HL-60/S4 treated with retinoic acid at 250 ng/mL for 4 days and 3 days (cell line): ENCODE measurements around the gene SMARCB1.

Source experiments
- in situ Hi-C: fragments of 300-500 bp; cut with MboI; formaldehyde crosslinking; loops from 2 replicates; pipeline ENCODE4 v1.7.0; 2022; ENCODE audit warnings: low sequenced_read_pairs

The SMARCB1 gene

DNA sequence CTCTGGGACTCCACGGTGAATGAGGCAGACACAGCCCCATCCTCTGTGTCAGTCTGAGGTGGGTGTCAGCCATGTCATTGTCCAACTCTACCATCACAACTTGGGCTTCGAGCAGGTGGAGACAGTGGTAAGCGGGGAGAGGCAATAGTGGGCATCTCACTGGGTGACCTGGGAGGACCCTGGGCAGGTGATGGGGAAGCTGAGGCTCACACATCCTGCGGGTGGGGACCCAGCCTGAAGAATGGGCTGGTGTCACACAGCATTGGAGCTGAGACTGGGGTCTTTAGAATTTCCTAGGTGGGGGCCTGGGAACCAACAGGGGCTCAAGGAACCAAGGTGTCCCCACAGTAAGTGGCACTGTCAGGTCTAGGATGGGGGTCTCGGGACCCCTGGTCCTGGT, 7.0 kb upstream of the SMARCB1 start:
- in situ Hi-C loops = no loop called here

DNA sequence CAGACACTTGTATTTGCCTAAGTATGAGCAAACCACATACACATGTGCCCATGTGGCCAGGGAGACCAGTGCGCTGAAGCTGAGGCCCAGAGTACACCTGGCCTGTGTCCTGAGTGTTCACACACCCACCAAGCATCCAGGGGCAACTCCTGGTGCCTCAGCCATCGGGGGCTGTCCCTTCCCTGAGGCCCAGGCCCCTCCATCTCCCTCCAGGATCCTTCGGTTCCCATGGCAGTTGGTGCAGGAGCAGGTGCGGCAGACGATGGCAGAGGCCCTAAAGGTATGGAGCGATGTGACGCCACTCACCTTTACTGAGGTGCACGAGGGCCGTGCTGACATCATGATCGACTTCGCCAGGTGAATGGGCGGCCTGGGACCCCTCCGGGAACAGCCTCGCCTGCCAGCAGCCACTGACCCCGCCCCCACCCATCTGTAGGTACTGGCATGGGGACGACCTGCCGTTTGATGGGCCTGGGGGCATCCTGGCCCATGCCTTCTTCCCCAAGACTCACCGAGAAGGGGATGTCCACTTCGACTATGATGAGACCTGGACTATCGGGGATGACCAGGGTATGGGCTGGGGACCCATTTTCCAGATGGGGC, 6.5 kb upstream of the SMARCB1 start:
- in situ Hi-C loops = no loop called here

DNA sequence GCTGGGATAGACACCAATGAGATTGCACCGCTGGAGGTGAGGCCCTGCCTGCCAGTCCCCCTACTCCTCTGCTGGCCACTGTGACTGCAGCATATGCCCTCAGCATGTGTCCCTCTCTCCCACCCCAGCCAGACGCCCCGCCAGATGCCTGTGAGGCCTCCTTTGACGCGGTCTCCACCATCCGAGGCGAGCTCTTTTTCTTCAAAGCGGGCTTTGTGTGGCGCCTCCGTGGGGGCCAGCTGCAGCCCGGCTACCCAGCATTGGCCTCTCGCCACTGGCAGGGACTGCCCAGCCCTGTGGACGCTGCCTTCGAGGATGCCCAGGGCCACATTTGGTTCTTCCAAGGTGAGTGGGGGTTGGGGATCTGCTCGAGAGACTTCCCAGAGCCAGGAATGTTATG, 5.7 kb upstream of the SMARCB1 start:
- in situ Hi-C loops = no loop called here

DNA sequence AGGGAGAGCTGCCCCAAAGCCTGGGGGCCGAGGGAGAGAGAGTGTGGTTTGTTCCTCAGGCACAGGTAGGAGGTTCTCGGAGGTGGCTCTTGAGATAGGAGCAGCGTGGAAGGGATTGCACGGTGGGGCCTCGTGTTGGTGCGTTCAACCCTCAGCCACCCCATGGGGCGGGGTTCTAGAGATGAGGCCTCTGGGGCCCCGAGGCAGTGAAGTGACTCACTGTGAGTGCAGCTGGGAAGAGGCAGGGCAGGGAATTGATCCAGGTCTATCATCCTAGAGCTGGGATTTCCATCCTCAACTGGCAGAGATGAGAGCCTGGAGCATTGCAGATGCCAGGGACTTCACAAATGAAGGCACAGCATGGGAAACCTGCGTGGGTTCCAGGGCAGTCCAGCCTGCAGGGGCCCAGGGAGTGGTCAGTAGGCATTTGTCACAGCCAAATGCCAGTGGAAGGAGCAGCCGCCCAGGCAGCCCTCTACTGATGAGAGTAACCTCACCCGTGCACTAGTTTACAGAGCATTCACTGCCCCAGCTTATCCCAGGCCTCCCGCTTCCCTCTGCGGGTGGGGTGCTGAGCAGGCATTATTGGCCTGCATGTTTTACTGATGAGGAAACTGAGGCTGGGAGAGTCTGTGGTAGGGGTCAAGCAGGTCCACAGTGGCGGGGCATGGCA, 5.1 kb upstream of the SMARCB1 start:
- in situ Hi-C loops = no loop called here

DNA sequence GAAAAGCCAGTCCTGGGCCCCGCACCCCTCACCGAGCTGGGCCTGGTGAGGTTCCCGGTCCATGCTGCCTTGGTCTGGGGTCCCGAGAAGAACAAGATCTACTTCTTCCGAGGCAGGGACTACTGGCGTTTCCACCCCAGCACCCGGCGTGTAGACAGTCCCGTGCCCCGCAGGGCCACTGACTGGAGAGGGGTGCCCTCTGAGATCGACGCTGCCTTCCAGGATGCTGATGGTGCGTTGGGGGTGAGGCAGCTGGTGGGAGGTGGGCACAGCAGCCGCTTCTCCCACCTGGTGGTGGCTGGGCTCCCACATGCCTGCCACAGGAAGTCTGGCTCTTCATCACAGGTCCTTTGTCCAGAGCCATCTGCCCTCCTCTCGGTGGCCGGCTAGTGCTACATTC, 4.5 kb upstream of the SMARCB1 start:
- in situ Hi-C loops = no loop called here

DNA sequence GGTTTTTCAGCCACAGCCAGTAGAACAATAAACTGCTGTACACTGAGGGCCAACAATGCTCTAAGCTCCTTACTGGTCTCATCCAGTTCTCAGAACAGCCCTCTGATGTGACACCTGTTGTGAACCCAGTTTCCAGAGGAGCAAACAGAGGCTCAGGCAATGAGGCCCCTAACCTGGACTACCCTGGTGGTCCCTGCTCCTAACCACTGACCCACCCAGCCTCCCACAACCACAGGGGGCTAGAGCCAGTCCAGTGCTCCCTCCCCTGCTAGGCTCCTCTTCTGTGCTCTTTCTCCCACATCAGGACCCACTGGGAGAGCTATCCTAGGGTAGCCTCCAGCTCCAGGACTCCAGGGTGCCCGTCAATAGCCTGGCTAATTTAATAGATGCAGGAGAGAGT, 4.1 kb upstream of the SMARCB1 start:
- in situ Hi-C loops = no loop called here

DNA sequence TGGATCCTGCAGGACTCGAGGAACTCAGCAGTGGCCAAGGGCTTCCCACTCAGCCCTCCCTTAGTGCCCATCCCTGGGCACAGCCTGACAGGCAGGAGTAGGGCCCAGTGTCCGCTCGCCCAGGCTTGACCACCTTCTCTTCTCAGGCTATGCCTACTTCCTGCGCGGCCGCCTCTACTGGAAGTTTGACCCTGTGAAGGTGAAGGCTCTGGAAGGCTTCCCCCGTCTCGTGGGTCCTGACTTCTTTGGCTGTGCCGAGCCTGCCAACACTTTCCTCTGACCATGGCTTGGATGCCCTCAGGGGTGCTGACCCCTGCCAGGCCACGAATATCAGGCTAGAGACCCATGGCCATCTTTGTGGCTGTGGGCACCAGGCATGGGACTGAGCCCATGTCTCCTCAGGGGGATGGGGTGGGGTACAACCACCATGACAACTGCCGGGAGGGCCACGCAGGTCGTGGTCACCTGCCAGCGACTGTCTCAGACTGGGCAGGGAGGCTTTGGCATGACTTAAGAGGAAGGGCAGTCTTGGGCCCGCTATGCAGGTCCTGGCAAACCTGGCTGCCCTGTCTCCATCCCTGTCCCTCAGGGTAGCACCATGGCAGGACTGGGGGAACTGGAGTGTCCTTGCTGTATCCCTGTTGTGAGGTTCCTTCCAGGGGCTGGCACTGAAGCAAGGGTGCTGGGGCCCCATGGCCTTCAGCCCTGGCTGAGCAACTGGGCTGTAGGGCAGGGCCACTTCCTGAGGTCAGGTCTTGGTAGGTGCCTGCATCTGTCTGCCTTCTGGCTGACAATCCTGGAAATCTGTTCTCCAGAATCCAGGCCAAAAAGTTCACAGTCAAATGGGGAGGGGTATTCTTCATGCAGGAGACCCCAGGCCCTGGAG, 3.3 kb upstream of the SMARCB1 start:
- in situ Hi-C loops = no loop called here

DNA sequence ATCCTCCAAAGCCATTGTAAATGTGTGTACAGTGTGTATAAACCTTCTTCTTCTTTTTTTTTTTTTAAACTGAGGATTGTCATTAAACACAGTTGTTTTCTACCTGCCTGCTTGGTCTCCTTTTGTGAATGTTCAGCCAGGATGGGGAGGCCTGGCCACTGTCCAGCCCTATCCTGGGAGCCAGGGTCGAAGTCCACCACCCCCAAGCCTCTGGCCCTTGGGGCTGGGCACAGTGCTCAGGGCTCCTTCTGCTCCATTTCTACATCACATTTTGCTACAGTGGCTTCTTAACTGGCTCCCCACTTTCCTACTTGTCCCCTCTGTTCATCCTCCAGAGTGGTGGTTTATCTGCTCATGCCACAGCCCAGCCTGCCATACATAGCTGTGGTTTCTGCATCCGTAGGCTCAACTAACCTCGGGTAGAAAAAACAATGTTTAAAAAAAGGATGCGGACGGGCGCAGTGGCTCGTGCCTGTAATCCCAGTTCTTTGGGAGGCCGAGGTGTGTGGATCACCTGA, 2.5 kb upstream of the SMARCB1 start:
- in situ Hi-C loops = no loop called here

DNA sequence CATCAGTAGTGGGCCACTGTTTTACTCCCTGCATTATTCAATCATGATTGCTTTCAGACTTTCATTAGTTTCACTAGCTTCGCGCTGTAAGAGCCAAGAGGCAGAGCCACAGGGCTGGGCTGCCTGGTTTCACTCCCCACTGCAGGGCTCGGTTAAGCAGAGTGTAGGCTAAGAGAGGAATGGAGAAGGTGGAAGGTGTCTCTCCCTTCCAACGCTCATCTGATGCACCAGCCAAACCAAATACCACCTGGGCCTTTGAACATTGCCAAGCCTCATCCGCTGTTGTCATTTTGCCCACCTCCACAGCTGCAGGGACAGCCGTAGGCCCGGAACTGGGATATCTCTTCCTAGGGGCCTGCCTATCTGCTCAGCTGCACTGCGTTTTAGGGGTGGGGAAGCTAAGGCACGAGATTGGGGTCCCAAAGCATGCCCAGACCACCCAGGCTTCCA, 480 bp upstream of the SMARCB1 start:
- in situ Hi-C loops = no loop called here

DNA sequence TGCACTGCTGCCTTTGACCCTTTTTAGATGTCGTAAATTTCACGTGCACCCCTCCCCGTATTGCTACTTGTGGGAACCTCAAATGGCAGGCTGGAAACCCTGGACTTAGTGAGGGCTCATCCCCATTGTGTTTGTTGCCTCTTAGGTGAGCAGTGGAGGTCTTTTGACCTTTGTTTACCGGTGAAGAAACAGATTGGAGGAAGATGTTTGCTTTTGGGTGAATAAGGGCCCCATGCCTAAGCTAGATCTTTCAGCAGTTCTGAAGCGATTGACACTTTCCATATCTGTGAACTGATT, 782 bp downstream of the SMARCB1 start:
- in situ Hi-C loops = no loop called here

DNA sequence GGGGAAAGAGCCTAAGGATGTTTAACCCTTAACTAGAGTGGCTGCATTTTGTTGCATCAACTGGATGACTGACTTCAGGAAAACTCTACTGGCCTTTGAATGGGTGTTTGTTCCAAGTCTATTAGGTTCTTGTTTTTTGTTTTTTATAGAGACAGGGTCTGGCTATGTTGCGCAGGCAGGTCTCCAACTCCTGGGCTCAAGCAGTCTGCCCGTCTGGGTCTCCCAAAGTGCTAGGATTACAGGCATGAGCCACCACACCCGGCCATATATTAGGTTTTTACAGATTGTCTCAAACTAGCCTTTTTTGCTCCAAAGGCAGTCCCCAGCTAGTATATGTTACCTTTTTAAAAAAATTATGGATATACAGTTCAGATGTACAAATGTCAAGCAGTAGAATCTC, 1.1 kb downstream of the SMARCB1 start:
- in situ Hi-C loops = no loop called here

DNA sequence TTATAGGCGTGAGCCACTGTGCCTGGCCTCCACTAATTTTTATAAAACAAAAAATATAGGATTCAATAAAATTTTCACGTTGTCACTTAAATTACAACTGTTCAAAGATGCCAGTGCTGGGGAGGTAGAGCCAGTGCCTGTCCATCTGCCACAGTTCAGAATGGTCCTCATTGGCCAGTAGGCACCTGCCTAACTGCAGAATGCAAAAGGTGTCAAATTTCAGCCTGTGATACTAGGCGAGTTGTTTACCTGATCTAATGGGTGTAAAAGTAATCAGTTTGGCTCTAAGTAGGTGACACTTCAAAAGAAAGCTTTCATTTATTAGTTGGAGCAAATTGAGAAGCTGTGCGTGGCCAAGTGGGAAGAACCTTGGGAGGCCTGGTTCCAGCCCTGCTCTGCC, 2.4 kb downstream of the SMARCB1 start:
- in situ Hi-C loops = no loop called here

DNA sequence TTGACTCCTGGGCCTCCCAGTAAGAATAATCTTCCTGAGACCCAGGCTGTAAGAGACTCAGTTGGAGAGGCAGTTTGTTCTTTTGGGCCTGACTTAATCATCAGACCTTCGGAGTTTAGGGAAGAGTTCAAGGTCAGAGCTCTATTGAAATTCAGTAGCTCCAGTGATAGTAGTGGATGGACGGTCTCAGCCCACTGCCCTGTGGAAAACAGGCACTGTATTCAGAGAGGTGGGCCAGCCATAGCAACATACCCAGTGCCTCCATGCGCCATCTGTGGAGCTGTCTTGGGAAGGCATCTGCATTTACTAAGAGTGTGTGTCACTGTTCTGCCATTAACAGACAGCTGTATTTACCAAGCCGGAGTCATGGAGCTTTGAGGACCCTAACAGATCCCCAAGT, 2.9 kb downstream of the SMARCB1 start:
- in situ Hi-C loops = no loop called here

DNA sequence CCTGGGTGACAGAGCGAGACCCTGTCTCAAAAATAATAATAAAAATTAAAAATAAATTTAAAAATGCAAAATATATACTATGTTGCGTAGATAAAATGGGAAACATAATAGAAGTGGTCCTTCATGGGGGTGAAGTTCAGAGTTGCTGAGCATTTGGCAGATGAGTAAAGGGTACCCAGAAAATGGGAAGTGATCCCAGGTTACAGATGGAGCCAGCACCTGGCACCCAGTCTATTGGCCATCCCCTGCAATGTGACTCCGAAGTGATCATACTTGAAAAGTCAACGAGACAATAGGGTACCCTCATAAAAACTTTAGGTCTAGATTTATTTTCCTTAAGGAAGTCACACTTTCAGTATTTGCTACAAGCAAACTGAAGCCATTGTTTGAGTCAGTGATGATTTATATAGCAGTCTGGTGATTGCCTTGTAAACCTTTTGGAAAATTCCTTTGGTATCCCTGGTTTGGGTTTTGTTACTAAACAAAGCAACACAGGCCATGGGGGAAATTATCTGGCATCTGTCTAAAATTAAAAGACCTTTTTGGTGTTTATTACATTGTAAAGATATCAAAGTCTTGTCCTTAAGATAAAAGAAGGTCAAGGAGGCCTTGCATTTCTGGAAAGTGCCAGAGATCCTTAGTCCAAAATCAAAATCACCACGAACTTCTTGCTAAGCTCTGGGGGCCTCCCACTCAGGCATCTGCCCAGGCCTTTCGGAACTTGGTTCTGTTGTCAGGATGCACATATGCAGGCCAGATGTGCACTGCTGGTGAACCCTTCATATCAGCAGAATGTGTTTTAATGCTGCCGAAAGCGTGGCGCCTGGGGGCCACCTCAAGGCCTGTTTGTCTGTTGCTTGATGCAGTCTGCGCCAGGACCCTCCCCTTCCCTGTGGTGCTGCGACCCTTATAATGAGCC, 4.3 kb downstream of the SMARCB1 start:
- in situ Hi-C loops = no loop called here

DNA sequence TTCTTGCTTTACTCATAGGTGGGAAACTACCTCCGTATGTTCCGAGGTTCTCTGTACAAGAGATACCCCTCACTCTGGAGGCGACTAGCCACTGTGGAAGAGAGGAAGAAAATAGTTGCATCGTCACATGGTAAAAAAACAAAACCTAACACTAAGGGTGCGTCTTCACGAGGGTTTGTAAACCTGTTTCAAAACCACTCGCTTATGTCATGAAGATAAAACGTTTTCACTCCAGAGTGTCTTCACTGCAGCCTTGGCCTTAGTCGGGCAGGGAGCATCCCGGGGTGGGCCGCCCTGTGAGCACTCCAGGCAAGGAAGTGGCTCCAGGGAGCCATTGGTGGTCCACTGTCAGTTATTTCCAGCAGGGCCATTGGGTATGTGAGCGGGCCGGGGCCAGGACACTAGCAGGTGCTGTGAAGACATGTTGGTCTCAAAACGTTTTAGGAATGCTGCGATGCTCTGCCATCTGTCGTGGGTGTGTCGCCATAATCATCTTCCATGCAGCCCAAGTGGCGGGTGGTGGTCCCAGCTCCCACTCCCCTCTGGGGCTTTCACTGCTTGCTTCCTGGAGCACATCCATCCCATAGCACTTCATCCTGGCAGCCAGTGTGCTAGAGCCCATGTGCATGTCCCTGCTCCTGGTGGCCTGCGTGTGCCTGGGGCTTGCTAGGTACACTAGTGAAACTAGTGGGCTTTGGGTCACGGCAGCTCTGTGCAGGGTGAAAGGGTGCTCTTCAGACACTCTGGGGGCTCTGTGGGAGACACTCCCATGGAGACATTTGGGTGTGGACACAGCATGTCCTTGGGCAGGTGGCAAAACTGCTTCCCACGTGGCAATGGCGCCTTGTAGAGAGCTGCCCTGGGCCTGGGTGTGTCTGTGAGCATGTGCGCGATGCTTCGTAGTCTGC, 5.2 kb downstream of the SMARCB1 start:
- in situ Hi-C loops = no loop called here

DNA sequence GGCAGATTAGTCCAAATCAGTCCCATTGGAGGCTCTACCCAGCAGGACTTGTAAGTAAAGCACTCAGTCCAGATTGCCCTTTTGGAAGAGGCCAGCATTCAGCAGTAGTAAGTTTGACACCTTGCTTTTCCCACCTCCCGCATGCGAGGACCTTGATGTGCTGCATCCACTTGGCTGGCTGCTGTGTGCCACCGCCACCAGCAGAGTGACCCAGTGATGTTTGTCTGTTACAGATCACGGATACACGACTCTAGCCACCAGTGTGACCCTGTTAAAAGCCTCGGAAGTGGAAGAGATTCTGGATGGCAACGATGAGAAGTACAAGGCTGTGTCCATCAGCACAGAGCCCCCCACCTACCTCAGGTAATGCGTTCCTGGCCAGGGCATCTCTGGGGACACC, 6.6 kb downstream of the SMARCB1 start:
- in situ Hi-C loops = no loop called here

DNA sequence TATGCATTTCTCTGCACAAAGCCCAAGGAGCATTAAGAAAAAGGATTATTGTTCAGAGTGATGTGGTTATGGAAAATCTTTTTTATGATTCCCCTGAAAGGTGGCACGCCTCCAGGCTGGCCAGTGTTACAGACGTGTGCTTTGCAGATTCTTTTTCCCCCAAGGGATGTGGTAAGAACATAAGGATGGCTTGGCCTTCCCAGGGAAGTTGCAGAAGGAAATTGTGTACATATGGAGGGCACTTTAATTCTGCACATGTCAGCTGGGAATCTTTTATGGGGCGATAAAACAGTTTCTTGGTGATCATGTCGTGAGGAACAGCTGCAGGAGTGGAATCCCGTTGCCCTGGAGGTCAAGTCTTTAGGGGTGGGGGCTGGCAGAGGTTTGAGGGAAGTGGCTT, 9.7 kb downstream of the SMARCB1 start:
- in situ Hi-C loops = no loop called here

DNA sequence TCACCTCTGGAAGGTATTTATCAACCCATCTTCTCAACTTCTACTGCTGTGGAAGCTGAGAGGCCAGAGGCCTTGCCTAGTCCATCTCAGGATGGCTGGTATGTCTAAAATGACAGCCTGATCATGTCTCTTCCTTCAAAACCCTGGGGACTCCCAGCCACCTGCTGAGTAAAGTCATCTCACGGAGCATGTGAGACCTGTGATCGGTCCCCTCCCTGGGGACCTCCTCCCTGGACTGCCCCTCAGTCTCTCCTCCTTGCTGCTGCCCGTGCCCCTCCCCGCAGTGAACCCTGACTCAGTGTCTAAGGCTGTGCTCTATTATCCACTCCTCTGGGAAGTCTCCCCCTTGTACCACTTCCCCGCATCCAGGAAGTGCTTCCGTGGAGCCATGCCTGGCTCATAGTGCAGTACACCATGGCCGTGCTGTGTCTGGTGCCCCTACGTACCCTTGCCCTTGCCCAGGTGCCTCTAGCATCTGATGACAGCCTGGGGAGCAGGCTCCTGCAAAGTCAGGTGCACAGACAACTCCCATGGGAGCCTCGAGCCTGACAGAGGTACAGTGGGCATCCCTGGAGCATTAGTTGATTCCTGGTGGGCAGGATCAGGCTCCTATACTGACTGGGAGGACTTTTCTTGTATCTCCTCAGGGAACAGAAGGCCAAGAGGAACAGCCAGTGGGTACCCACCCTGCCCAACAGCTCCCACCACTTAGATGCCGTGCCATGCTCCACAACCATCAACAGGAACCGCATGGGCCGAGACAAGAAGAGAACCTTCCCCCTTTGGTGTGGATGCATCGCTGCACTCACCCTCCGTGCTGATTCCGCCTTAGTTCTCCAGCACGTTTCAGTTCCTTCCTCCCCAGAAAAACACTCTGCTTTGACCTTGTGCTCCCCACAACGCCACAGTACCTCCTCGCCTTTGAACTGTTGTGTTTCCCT, 13.8 kb downstream of the SMARCB1 start:
- in situ Hi-C loops = no loop called here
